ENCODE results near the gene BATF. TPM values are rescaled to one million over a fixed set of nuclear protein-coding genes. Genes with fewer than 3 reads are reported as not detected.

BATF gene
- total RNA-seq, 1 donor from 2014 or later, result 0.93 TPM

GRCh38 chr14:75495882-75496281, 26.4 kb upstream of the BATF start:
- Histone ChIP-seq H3K9me3 (replicated peaks) (no peaks in the 10 kb centered on the region), H3K27ac (replicated peaks) (no peak overlapping the region), H3K36me3 (no peaks in the 10 kb centered on the region), H3K27me3 (ENCODE audit: low read depth) (no peaks in the 10 kb centered on the region), H3K4me3 (no peak overlapping the region), H3K4me1 (no peaks in the 10 kb centered on the region)
- no peak for DNase-seq
- intact Hi-C loops (cut with micrococcal nuclease), result no loop called here
- no peak for TF ChIP-seq CTCF (IDR thresholded peaks at IDR 0.05; ENCODE audit: borderline replicate concordance)

GRCh38 chr14:75496755-75497154, 25.5 kb upstream of the BATF start:
- H3K27ac ChIP-seq (replicated peaks), result no peak overlapping the region
- no peaks in the 10 kb centered on the region for H3K9me3 ChIP-seq (replicated peaks)
- no peak for DNase-seq
- H3K4me1 ChIP-seq, result no peaks in the 10 kb centered on the region
- intact Hi-C loops (cut with micrococcal nuclease), result no loop called here
- H3K4me3 ChIP-seq, result no peak overlapping the region
- H3K36me3 ChIP-seq, result no peaks in the 10 kb centered on the region
- no peak for TF ChIP-seq CTCF (IDR thresholded peaks at IDR 0.05; ENCODE audit: borderline replicate concordance)
- no peaks in the 10 kb centered on the region for H3K27me3 ChIP-seq (ENCODE audit: low read depth)

- no peak for DNase-seq
- H3K9me3 ChIP-seq (replicated peaks), result no peaks in the 10 kb centered on the region
- no peak overlapping the region for H3K27ac ChIP-seq (replicated peaks)
- no peaks in the 10 kb centered on the region for H3K27me3 ChIP-seq (ENCODE audit: low read depth)
- no peak for TF ChIP-seq CTCF (IDR thresholded peaks at IDR 0.05; ENCODE audit: borderline replicate concordance)
- no peaks in the 10 kb centered on the region for H3K36me3 ChIP-seq
- H3K4me3 ChIP-seq, result no peak overlapping the region
- no peaks in the 10 kb centered on the region for H3K4me1 ChIP-seq
- intact Hi-C loops (cut with micrococcal nuclease), result no loop called here
Observed at GRCh38 chr14:75497191-75497590, 25.1 kb upstream of the BATF start.

GRCh38 chr14:75497701-75498100, 24.6 kb upstream of the BATF start:
- no peak for DNase-seq
- Histone ChIP-seq H3K4me1 (no peaks in the 10 kb centered on the region), H3K27ac (replicated peaks) (no peak overlapping the region), H3K36me3 (no peaks in the 10 kb centered on the region), H3K4me3 (no peak overlapping the region), H3K9me3 (replicated peaks) (no peaks in the 10 kb centered on the region), H3K27me3 (ENCODE audit: low read depth) (no peaks in the 10 kb centered on the region)
- intact Hi-C loops (cut with micrococcal nuclease), result no loop called here
- no peak for TF ChIP-seq CTCF (IDR thresholded peaks at IDR 0.05; ENCODE audit: borderline replicate concordance)

- intact Hi-C loops (cut with micrococcal nuclease), result no loop called here
- no peak overlapping the region for H3K27ac ChIP-seq (replicated peaks)
Observed at GRCh38 chr14:75499084-75499875, 23.0 kb upstream of the BATF start.

More at GRCh38 chr14:75499084-75499875, 23.0 kb upstream of the BATF start:
- Histone ChIP-seq H3K9me3 (replicated peaks) (no peaks in the 10 kb centered on the region), H3K4me3 (no peak overlapping the region), H3K4me1 (no peaks in the 10 kb centered on the region), H3K27me3 (ENCODE audit: low read depth) (no peaks in the 10 kb centered on the region), H3K36me3 (no peaks in the 10 kb centered on the region)
- DNase-seq, result no peak
- no peak for TF ChIP-seq CTCF (IDR thresholded peaks at IDR 0.05; ENCODE audit: borderline replicate concordance)
